Hepatocyte (in vitro differentiated cells): ENCODE results near the gene RPS23. TPM values are rescaled to one million over a fixed set of nuclear protein-coding genes. Genes with fewer than 3 reads are reported as not detected.

ENCODE experiments used
- DNase-seq: peaks from one replicate; pipeline ENCODE4 v3.0.0-alpha.2; 2016; ENCODE audit warnings: low spot score
- H2AFZ ChIP-seq: fragments of 200-600 bp; sonication (generic); 2 replicates; pipeline ENCODE4 v1.6.0; 2016; ENCODE audit warnings: antibody characterized with exemption, mild to moderate bottlenecking
- H3K27ac ChIP-seq: fragments of 200-600 bp; sonication (generic); 2 replicates; pipeline ENCODE4 v1.5.1; 2016; ENCODE audit warnings: mild to moderate bottlenecking
- H3K27me3 ChIP-seq: fragments of 200-600 bp; sonication (generic); 2 replicates; pipeline ENCODE4 v1.6.1; 2016
- H3K36me3 ChIP-seq: fragments of 200-600 bp; sonication (generic); replicated peaks from 2 replicates; pipeline ENCODE4 v1.5.1; 2016; ENCODE audit warnings: low read depth; ENCODE audit not compliant: insufficient read depth
- H3K4me1 ChIP-seq: fragments of 200-600 bp; sonication (generic); 2 replicates; pipeline ENCODE4 v1.5.1; 2016; ENCODE audit warnings: mild to moderate bottlenecking, moderate library complexity; ENCODE audit not compliant: insufficient read depth
- H3K4me2 ChIP-seq: fragments of 200-600 bp; sonication (generic); 2 replicates; pipeline ENCODE4 v1.6.0; 2016
- H3K4me3 ChIP-seq: fragments of 200-600 bp; sonication (generic); 2 replicates; pipeline ENCODE4 v1.5.1; 2016; ENCODE audit warnings: mild to moderate bottlenecking
- H3K79me2 ChIP-seq: fragments of 200-600 bp; sonication (generic); 2 replicates; pipeline ENCODE4 v1.6.0; 2017; ENCODE audit warnings: mild to moderate bottlenecking
- H3K9me2 ChIP-seq: fragments of 200-600 bp; sonication (generic); replicated peaks from 2 replicates; pipeline ENCODE4 v1.6.0; 2017; ENCODE audit warnings: mild to moderate bottlenecking; ENCODE audit not compliant: insufficient read depth
- H3K9me3 ChIP-seq: fragments of 200-600 bp; sonication (generic); 2 replicates; pipeline ENCODE4 v1.5.1; 2016; ENCODE audit warnings: low read depth, mild to moderate bottlenecking
- H4K20me1 ChIP-seq: fragments of 200-600 bp; sonication (generic); 2 replicates; pipeline ENCODE4 v1.6.0; 2016; ENCODE audit warnings: mild to moderate bottlenecking; ENCODE audit not compliant: insufficient read depth, poor library complexity, severe bottlenecking
- EZH2 ChIP-seq: fragments of 200-600 bp; sonication (generic); IDR thresholded peaks from 2 replicates; pipeline ENCODE4 v1.6.1; 2016; ENCODE audit warnings: antibody characterized with exemption, mild to moderate bottlenecking, borderline replicate concordance
- EZH2phosphoT487 ChIP-seq: fragments of 200-600 bp; sonication (generic); IDR thresholded peaks from one replicate; pipeline ENCODE4 v1.6.1; 2018; ENCODE audit warnings: antibody characterized with exemption, mild to moderate bottlenecking, low read depth, moderate library complexity; ENCODE audit not compliant: unreplicated experiment, severe bottlenecking
- WGBS: methylation state at CpG from one replicate; pipeline ENCODE4 v1.1.6; 2016; ENCODE audit warnings: low lambda C conversion rate; ENCODE audit errors: missing lambda C conversion rate; 5-methylcytosine and 5-hydroxymethylcytosine counted together
- polyA plus RNA-seq: library from polyadenylated mRNA; unstranded; fragments of >200 nt; fragmentation: Nextera tagmentation; extraction: Ambion mirVana; gene quantifications from 2 replicates; pipeline ENCODE4 v1.2.1, GENCODE V29; 2016
- total RNA-seq: library from RNA; depleted of rRNA; stranded (reverse); fragments of >200 nt; gene quantifications from 2 replicates; pipeline ENCODE4 v1.2.3, GENCODE V29; 2014
- TF ChIP-seq, protein P1 (sequence below): fragments of 200-600 bp; sonication (generic); IDR thresholded peaks from 2 replicates; pipeline ENCODE4 v1.5.1; 2016; ENCODE audit warnings: antibody characterized with exemption, mild to moderate bottlenecking; ENCODE audit not compliant: poor library complexity

RPS23 gene
- total and polyA plus RNA-seq, 2 experiments from 2014 or later = 797 to 3,018 TPM

DNA sequence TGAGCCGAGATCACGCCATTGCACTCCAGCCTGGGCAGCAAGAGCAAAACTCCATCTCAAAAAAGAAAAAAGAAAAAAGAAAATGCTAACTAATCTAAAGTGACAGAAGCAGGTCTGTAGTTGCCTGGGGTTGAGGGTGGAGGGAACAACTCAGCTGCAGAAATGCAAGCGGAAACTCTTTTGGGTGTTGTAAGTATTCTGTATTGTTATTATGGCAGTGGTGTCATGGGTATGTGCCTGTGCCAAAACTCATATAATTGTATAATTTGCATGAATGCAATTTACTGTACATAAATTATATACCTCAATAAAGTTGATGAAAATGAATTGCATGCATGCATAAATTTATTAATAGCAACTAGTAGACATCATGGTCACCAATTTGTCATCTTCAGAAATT lies 23.0 kb upstream of the RPS23 start:
- WGBS = 100% methylated on average over 3 of the region's 3 CpGs
- no peaks in the 10 kb centered on the region for H3K4me1 ChIP-seq
- DNase-seq = no peak

DNA sequence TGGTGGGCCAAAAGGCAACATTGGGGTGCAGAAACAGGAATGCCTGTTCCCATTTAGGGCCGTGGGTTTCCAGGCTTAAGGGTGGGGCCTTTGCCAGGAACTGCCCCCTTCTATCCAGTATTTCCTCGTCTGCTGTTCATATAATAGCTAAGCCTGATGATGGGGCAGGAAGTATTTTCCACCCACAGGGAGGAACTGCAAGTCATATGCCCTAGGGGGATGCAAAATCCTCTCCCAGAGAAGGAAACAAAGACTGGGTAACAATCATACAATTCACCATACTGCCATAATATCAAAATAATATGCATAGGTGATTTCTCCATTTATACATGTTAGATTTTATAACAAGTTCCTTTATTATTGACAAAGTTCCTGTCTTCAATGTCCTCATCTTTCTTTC lies 20.5 kb upstream of the RPS23 start:
- no peak overlapping the region for H3K27ac ChIP-seq
- WGBS = 82% methylated on average over 2 of the region's 2 CpGs
- no peaks in the 10 kb centered on the region for H4K20me1 ChIP-seq

More for the DNA sequence above, 23.0 kb upstream of the RPS23 start:
- TF ChIP-seq EZH2phosphoT487 (no peak), EZH2 (no peak)
- TF ChIP-seq, protein P1, sequence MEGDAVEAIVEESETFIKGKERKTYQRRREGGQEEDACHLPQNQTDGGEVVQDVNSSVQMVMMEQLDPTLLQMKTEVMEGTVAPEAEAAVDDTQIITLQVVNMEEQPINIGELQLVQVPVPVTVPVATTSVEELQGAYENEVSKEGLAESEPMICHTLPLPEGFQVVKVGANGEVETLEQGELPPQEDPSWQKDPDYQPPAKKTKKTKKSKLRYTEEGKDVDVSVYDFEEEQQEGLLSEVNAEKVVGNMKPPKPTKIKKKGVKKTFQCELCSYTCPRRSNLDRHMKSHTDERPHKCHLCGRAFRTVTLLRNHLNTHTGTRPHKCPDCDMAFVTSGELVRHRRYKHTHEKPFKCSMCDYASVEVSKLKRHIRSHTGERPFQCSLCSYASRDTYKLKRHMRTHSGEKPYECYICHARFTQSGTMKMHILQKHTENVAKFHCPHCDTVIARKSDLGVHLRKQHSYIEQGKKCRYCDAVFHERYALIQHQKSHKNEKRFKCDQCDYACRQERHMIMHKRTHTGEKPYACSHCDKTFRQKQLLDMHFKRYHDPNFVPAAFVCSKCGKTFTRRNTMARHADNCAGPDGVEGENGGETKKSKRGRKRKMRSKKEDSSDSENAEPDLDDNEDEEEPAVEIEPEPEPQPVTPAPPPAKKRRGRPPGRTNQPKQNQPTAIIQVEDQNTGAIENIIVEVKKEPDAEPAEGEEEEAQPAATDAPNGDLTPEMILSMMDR = no peak
- no peak overlapping the region for H2AFZ ChIP-seq
- H3K27ac ChIP-seq = no peak overlapping the region
- no peaks in the 10 kb centered on the region for H4K20me1 ChIP-seq
- no peaks in the 10 kb centered on the region for H3K9me3 ChIP-seq
- H3K4me2 ChIP-seq = no peak overlapping the region
- no peak overlapping the region for H3K4me3 ChIP-seq
- no peaks in the 10 kb centered on the region for H3K9me2 ChIP-seq
- no peaks in the 10 kb centered on the region for H3K79me2 ChIP-seq
- H3K36me3 ChIP-seq = no peaks in the 10 kb centered on the region
- no peaks in the 10 kb centered on the region for H3K27me3 ChIP-seq

DNA sequence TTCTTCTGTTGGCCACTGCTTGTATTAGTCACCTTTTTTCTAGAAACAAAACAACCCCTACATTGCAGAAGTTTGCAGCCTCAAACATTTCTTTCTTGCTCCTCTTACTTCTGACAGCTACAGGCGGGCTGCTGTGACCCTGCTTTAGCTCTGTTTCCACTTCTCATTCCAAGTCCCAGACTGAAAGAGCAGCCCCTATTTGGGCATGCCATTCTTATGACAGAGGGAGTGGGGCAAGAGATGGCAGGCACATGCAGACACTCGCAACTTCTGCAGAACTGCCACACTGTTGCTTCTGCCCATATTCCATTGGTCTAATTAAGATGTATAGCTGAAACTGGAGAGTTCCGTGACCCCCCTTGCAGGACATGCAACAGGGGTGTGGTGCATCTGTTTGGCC lies 19.6 kb upstream of the RPS23 start:
- no peak overlapping the region for H2AFZ ChIP-seq
- H3K9me3 ChIP-seq = no peaks in the 10 kb centered on the region
- H3K9me2 ChIP-seq = no peaks in the 10 kb centered on the region
- no peak overlapping the region for H3K4me3 ChIP-seq
- H4K20me1 ChIP-seq = no peaks in the 10 kb centered on the region
- 58% methylated on average over 3 of the region's 3 CpGs for WGBS
- no peak overlapping the region for H3K27ac ChIP-seq
- no peaks in the 10 kb centered on the region for H3K4me1 ChIP-seq
- H3K27me3 ChIP-seq = no peaks in the 10 kb centered on the region
- TF ChIP-seq, protein P1 = no peak
- TF ChIP-seq EZH2 (no peak), EZH2phosphoT487 (no peak)
- no peak for DNase-seq
- H3K36me3 ChIP-seq = no peaks in the 10 kb centered on the region
- no peak overlapping the region for H3K4me2 ChIP-seq
- H3K79me2 ChIP-seq = no peaks in the 10 kb centered on the region

More for the DNA sequence above, 20.5 kb upstream of the RPS23 start:
- Histone ChIP-seq H3K27me3 (no peaks in the 10 kb centered on the region), H3K4me2 (no peak overlapping the region), H3K4me3 (no peak overlapping the region), H2AFZ (no peak overlapping the region), H3K9me3 (no peaks in the 10 kb centered on the region), H3K79me2 (no peaks in the 10 kb centered on the region), H3K9me2 (no peaks in the 10 kb centered on the region), H3K36me3 (no peaks in the 10 kb centered on the region), H3K4me1 (no peaks in the 10 kb centered on the region)
- DNase-seq = no peak
- no peak for TF ChIP-seq EZH2phosphoT487
- no peak for TF ChIP-seq EZH2
- TF ChIP-seq, protein P1 = no peak

DNA sequence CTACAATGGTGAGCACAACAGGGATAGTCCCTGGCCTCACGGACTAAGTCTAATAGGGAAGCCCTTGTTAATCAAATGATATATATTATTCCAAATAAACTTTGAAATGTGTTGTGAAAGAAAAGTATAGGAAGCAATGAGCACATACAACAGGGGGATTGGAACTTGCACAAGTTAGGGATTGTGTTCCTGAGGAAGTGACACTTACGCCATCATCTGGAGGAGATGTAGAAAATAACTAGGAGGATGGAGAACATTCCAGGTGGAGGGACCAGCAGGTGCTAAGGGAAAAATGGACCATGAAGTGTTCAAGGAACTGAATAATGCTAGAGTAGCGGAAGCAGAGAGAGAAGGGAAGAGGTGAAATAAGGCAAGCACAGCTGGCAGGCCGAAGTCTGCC lies 18.8 kb upstream of the RPS23 start:
- no peaks in the 10 kb centered on the region for H4K20me1 ChIP-seq
- TF ChIP-seq, protein P1 = no peak
- TF ChIP-seq EZH2phosphoT487 = no peak
- no peak for TF ChIP-seq EZH2
- no peak for DNase-seq
- no peak overlapping the region for H3K4me3 ChIP-seq
- H3K27ac ChIP-seq = no peak overlapping the region
- 90% methylated on average over 4 of the region's 4 CpGs for WGBS
- no peaks in the 10 kb centered on the region for H3K36me3 ChIP-seq
- no peak overlapping the region for H3K4me2 ChIP-seq
- no peaks in the 10 kb centered on the region for H3K27me3 ChIP-seq
- H3K4me1 ChIP-seq = no peaks in the 10 kb centered on the region
- no peak overlapping the region for H2AFZ ChIP-seq
- no peaks in the 10 kb centered on the region for H3K9me3 ChIP-seq
- no peaks in the 10 kb centered on the region for H3K9me2 ChIP-seq
- no peaks in the 10 kb centered on the region for H3K79me2 ChIP-seq
